Activated gamma-delta T cell (primary cell): ENCODE results near the gene COL4A2.

ENCODE experiments used
- DNase-seq: peaks from one replicate; lab custom pipeline; 2025; lab: John Stamatoyannopoulos, UW

The COL4A2 gene

GRCh38 chr13:110354715-110355473 is 47.8 kb downstream of the COL4A2 start:
- no peak for DNase-seq

DNA sequence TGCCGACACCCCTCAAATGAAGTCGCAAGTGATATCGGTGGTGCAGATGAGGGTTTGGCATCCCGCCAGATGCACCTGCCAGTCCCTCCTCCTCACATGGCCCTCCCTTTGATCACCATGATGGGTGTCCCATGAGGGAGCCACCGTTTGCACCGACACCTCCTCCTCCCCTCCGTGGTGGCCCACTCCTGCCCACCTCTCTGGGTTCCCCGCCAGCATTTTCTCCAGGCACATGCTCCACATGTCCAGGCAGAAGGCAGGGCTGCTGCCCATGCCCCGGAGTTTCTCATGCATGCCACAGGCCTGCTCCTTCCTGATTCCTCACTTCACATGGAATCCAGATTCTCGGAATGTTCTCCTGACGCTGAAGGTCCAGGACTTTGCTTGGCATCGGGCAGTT is 49.3 kb downstream of the COL4A2 start:
- DNase-seq: no peak

- no peak for DNase-seq
Observed at GRCh38 chr13:110358381-110358780, 51.3 kb downstream of the COL4A2 start.

DNA sequence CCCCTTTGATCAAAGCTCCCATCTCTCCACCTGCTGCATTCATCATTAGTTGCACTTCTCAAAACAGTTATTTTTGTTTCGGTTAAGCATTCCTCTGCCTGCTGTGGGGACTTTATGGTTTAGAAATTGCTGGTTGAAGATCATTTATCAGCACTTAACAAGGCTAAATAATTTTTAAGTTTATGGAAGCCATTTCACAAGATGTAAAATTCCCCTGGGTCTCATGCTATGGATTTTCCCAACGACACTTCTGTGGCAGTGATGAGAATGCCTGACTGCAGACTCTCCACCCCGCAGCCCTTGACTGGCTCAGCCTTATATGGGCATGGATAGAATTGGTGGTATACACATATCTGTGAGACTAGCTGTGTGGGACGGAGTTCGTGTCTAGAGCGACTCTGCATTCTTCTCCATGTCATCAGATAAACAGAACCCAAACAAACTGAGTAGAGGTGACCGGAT is 52.8 kb downstream of the COL4A2 start:
- DNase-seq: no peak

- no peak for DNase-seq
Observed at GRCh38 chr13:110360598-110360997, 53.5 kb downstream of the COL4A2 start.

- DNase-seq: no peak
Observed at GRCh38 chr13:110361365-110361911, 54.4 kb downstream of the COL4A2 start.

DNA sequence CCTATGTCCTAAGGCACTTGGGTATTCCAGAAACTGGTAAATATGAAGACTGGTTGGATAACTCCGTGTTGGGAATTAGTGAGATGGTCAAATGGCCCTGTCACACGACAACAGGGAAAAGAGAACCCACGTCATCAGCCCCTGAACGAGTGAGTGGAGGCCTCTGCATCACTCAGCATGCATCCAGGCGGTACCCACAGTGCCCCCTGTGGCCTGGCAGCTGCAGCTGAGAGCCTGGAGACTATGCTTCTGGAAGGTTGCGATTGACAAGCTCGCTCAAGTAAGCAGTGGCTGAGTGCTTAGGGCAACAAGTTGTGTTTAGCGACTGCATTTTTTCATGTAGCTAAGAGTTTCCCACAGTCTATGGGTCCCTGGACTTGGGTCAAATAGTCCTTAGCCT is 55.9 kb downstream of the COL4A2 start:
- DNase-seq: no peak

- DNase-seq: no peak
Observed at GRCh38 chr13:110364081-110364480, 57.0 kb downstream of the COL4A2 start.

GRCh38 chr13:110365876-110366275 is 58.8 kb downstream of the COL4A2 start:
- DNase-seq: no peak

- no peak for DNase-seq
Observed at GRCh38 chr13:110366733-110367132, 59.6 kb downstream of the COL4A2 start.

DNA sequence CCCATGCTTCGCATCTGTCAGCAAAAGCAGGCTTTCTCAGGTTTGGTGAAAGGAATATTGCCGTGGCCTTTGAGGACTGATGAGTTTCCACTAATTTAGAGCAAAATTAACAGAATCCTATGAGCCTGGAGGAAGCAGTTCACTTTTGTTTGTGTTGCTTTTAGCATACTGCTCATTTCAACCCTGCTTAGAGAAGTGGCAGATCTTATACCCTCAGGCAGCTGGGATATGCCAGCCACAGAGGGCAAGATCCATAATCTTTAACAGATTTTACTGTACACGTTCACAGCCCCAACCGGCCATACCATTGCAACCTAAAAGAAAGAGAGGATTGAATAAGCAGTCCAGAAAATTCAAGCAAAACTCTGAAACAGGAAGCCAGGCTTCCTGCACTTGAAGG is 60.5 kb downstream of the COL4A2 start:
- DNase-seq: no peak

- no peak for DNase-seq
Observed at GRCh38 chr13:110368408-110368807, 61.3 kb downstream of the COL4A2 start.

DNA sequence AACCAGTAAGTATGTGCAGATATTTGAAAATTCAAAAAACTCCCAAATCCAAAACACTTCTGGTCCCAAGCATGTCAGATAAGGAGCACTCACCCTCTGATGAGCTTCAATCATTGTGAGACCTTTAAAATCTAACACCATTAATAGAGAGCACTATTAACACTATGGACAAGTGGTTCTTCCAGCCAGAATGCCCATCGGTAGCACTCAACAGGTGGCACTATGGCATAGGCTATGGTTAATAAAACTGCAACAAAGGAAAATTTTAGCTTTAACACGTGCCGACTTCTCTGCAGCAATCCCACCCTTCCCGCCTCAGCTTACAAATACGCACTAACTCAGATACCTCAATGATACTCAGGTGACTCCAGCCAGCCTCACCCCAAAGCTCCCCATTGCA is 62.3 kb downstream of the COL4A2 start:
- DNase-seq: no peak

DNA sequence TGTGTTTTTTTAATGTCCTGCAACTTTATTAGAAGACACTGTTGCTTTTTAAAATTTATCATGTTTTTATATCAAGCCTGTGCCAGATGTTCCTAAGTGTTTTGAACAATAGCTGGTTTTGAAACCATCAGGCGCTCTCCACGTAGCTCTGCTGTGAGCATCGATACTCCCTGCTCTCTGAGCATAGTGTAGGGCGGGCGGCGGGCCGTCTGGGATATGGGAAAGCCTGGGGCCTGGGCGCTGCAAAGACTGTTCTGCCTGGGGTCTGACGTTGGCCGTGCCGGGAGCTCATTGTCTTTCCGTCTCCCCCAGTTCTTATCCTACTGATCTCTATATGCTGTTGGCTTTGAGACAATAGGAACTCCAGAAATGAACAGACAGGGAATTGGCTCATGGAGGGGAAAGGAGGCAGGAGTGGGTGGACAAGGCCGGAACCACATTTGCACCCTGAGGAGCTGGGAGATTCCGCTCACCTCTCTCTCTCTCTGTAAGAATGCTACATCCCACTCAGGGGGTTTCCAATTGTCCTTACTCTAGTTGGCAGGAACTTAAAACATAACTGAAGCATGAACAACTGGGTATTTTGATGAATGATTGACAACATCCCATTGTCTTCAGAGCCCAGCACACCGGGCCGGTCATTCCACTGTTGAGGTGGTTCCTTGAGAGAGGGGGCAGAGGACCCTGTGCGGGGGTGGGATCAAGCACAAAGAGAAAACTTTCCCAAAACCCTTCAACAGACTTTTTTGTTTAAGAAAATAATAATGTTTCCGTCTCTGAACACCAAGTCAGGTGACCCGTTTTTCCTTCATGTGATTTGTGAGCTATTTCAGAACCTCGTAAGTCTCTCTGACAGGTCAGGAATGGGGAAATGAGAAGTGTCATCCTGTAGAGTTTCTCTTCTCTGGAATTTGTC is 64.7 kb downstream of the COL4A2 start:
- DNase-seq: no peak

DNA sequence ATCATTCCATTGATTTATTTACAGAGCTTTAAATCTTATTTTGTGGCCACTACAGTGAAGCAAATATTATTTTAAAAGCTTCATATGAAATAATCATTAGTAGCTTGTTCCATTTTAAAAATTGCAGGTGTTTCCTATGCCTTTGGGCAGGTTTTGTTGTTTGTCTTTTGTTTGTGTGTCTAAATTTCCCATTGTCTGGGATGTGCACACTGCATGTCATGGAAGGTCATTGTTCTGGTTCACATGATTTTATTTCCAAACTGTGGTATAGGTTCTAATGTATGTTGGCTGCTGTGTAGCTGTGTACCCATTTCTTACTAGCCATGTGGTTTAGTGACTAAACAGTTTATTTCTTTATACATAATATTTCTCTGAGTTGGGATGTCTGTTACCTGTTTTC is 65.6 kb downstream of the COL4A2 start:
- no peak for DNase-seq

DNA sequence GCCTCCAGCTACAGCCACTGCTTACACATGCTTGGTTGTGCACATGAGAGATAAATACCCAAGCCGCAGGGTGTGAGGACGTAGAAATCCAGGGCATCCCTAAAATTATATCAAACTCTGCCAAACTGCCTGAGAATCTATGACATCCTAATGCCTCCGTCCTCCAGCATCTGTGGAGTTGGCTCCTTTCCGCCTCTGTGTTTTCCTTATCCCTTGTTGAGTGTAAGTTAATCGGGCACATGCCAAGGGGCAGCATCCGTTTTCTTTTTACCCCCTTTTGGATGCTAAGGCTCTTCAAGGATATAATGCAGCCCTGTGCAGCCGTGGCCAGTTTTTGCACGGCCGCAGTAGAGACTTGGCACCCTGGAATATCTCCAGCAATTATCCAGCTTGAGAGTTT is 66.5 kb downstream of the COL4A2 start:
- no peak for DNase-seq

DNA sequence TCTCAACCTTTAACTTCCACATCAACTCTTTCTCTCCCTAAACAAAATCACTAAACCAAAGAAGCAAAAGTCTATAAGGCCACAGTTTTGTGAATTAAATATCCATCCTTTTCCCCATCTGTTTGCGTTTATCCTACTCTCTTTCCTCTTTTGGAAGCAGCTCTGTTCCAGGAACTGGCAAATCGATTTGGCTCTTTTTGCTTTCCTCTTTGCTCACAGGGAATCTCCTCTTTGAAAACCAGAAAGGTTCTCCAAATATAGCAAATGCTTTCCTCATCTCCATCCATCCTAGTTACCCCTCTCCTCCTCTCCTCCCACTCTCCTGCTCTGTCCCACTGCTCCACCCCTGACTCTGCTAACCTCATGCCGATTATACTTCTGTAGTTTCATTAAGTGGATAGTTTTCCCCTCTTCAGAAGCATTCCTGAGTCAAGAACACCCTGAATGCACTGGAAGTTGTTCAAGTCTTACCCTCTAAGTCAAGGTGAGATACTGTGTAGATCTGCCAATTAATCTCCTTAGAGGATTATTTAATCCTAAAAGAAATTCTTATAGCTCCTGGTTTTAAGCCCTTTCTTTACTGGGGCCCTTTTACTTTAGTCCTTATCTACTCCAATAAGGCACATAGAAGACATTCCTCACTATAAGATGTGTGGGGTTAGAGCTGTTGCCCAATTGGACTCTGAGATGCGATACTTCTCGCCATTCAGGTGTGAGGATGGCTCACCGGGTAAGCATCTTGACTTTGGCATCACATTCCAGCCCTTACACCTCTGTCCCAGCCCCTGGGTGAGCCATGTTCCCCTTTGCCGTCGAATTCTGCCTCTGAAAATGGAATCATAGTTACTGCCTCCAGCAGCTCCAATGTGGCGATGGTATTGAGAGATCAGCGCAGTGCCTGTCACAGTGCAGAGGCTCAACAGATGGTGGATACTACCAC is 67.6 kb downstream of the COL4A2 start:
- DNase-seq: no peak

- DNase-seq: no peak
Observed at GRCh38 chr13:110376120-110376519, 69.0 kb downstream of the COL4A2 start.

DNA sequence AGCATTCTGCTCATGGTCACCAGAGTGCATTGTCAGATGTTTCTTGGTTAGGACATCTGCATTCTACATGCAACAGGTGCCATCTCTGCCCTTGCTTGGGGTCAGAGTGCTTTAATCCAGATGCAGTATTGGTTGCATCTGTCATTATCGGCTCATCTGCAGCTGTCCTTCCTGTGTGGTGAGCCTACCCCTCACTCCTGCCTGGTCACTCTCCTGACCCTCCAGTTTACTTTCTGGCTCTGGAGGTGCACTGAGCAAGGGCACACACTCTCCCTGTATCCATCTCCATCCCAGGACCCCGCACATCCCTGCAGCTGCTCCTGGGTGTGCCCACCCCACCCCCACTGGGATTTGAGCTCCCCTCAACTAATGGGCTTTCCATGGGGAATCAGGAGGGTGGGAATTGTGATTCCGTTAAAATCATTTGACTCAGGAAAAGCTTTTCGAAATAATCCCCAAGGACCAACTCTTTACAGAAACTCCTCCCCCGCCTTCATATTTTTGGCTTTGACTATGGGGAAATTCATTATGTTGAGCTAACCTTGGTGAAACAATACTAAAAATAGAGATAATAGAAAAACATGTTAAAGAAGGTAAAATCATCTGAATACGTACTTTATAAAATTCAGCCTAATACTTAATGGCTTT is 70.2 kb downstream of the COL4A2 start:
- no peak for DNase-seq

GRCh38 chr13:110377826-110378201 is 70.7 kb downstream of the COL4A2 start:
- no peak for DNase-seq

DNA sequence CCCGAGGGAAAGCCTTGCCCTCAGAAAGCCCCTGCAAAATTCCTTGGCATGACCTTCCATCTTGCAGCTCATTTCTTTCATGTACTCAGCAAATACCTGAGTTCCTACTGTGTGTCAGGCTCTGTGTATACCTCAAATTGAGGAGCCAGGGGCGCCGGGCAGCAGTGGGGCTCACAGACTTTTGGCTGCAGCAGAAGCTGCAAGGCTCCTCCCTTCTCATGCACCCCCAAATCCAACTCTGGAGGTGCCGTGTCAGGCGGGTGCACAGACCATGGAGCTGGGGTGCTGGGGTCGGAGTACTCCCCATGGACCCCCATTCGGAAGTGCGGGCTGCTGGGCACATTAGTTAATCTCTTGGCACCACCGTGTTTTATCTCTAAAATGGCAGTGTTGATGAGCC is 72.3 kb downstream of the COL4A2 start:
- DNase-seq: no peak
